ENCODE data around the gene NUTM2A. TPM values are rescaled to one million over a fixed set of nuclear protein-coding genes. Genes with fewer than 3 reads are reported as not detected.
"Not testable (repeated sequence)": the region's sequence is repeated elsewhere in the genome, so short reads cannot be mapped to it uniquely, and the experiment has no call there.

Gene NUTM2A
- total RNA-seq, 1 donor from 2014 or later = 3.7 TPM

DNA sequence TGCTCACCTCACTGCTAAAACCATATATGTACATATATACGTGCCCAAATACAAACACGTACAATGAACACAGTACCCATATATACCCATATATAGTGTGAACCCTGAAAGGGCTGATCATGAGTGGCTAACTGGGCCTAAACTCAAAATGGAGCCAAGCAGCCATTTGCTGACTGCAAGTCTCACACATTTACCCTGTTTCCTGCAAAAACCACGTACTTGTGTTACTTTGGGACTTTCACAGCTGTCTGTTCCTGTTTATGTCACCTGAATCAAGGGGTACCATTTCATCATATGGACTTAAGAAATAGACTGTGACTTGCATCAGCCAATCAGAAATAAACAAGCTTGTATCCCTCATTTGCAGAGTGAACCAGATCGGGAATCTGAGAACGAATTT lies 5.9 kb upstream of the NUTM2A start:
- H3K9me3 Mint-ChIP-seq; H3K27ac Mint-ChIP-seq (ENCODE audit: unreplicated experiment); DNase-seq (ENCODE audit: low read depth, low spot score); H3K4me3 Mint-ChIP-seq; H3K27me3 Mint-ChIP-seq (ENCODE audit: low read depth); H3K36me3 Mint-ChIP-seq (ENCODE audit: low read depth); H3K4me1 Mint-ChIP-seq: not testable (repeated sequence)

DNA sequence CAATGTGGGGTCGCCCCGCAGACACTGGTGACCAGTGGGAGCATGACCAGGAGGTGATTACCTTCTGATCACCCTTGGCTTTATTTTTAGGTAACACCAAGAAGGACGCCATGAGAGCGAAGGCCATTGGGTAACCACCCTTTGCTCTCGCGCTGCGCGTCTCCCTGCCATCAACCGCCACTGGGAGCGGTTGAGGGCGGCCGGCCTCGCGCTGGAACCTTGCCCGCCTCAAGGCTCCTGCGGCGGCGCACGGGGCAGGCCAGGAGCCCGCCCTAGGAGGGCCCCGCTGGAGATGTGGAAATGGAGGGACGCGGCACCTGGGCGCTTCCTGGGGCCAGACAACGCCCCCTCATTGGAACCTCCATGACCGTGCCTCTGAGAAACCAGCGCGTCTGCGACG lies 2.5 kb upstream of the NUTM2A start:
- H3K9me3 Mint-ChIP-seq; H3K27me3 Mint-ChIP-seq (ENCODE audit: low read depth); H3K36me3 Mint-ChIP-seq (ENCODE audit: low read depth); H3K4me3 Mint-ChIP-seq; H3K27ac Mint-ChIP-seq (ENCODE audit: unreplicated experiment); DNase-seq (ENCODE audit: low read depth, low spot score); H3K4me1 Mint-ChIP-seq: not testable (repeated sequence)

DNA sequence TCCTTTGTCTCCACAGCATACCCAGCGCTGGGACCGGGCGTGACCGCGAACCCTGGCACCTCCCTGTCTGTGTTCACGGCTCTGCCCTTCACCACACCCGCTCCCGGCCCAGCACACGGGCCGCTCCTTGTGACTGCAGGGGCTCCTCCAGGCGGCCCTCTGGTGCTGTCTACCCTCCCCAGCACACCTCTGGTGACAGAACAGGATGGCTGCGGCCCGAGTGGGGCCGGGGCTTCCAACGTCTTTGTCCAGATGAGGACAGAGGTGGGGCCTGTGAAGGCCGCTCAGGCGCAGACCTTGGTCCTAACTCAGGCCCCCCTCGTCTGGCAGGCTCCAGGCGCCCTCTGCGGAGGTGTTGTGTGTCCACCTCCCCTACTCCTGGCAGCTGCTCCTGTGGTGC lies 3.0 kb downstream of the NUTM2A start:
- not testable (repeated sequence) for H3K27ac Mint-ChIP-seq (ENCODE audit: unreplicated experiment); H3K36me3 Mint-ChIP-seq (ENCODE audit: low read depth); H3K4me3 Mint-ChIP-seq; H3K4me1 Mint-ChIP-seq; H3K9me3 Mint-ChIP-seq; H3K27me3 Mint-ChIP-seq (ENCODE audit: low read depth); DNase-seq (ENCODE audit: low read depth, low spot score)

DNA sequence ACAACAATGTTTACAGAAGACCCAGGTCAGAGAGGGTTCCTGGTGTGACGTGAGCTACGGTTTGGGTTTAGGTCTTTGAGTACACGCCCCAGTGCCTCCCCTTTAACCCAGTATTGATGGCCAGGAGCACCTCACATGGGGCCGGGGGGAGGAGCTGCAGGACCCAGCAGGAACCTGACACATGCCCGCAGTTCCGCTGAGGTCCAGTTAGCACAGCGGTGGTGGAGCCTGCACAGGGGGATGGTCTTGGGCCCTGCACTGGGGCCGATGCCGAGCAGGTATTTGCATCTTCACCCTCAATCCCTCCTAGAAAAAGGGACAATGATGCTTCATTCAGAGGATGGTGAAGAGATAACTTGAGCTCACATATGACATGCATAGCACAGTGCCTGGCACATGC lies 4.0 kb downstream of the NUTM2A start:
- not testable (repeated sequence) for H3K9me3 Mint-ChIP-seq; H3K4me1 Mint-ChIP-seq; H3K27me3 Mint-ChIP-seq (ENCODE audit: low read depth); DNase-seq (ENCODE audit: low read depth, low spot score); H3K36me3 Mint-ChIP-seq (ENCODE audit: low read depth); H3K4me3 Mint-ChIP-seq; H3K27ac Mint-ChIP-seq (ENCODE audit: unreplicated experiment)

DNA sequence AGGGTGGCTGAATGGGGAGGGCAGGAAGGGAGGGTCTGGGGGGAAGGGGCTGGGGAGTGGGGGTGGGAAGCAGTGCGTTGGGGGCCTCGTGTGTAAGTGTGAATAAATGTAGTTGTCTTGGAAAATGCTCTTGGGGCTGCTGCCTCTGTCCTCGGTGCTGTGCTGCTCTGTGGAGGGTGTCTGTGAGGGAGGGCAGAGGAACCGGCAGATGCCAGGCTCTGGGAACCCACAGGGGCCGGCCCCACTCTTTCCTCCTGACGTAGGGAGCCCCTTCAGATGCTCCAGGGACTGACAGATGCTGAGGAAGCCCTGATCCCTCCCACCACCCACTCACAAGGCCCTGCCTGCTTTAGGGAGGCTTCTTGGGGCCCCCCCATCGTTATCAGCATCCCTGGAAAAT lies 9.6 kb downstream of the NUTM2A start:
- DNase-seq (ENCODE audit: low read depth, low spot score); H3K27me3 Mint-ChIP-seq (ENCODE audit: low read depth); H3K4me1 Mint-ChIP-seq; H3K9me3 Mint-ChIP-seq; H3K27ac Mint-ChIP-seq (ENCODE audit: unreplicated experiment); H3K4me3 Mint-ChIP-seq; H3K36me3 Mint-ChIP-seq (ENCODE audit: low read depth): not testable (repeated sequence)

DNA sequence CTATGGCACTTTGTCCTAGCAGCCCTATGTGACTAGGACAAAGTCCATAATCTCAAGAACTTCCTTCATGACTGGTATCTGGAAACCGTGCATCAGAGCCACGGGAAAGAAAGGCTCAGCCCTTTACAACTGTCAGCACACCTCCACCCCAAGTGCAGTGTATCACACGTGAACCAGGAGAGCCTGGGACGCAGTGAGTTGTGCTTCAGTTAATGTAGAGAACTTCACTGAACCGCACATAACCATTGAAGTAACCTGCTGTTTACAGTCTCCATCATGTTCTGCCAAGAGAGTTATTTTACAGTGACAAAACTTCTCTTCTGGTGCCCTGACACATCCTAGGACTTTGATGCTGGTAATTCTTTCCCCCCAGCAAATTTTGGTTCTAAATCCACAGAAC lies 12.0 kb downstream of the NUTM2A start:
- not testable (repeated sequence) for H3K27me3 Mint-ChIP-seq (ENCODE audit: low read depth); DNase-seq (ENCODE audit: low read depth, low spot score); H3K4me1 Mint-ChIP-seq; H3K27ac Mint-ChIP-seq (ENCODE audit: unreplicated experiment); H3K4me3 Mint-ChIP-seq; H3K9me3 Mint-ChIP-seq; H3K36me3 Mint-ChIP-seq (ENCODE audit: low read depth)

DNA sequence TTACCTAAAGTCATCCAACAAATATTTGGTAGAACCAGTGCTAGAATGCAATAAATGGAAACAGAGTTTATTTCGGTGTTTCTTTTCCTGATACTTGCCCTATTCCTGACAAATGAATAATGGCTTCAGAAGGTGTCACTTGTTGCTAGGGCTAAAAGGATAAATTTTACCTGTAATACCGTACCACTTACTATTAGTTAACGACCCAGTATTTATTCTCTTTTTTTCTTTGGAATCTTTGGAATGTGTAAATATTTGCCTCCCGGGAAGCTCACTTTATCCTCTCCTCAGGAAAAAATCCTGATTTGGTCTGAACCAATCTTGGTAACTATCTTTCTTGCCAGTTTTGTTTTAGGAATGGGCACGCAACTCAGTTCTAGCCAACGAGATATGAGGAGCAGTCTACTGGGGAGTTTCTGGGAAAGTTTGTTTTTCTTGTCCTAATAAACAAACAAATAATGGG lies 14.1 kb downstream of the NUTM2A start:
- not testable (repeated sequence) for H3K9me3 Mint-ChIP-seq; H3K36me3 Mint-ChIP-seq (ENCODE audit: low read depth); H3K27ac Mint-ChIP-seq (ENCODE audit: unreplicated experiment); DNase-seq (ENCODE audit: low read depth, low spot score); H3K4me3 Mint-ChIP-seq; H3K27me3 Mint-ChIP-seq (ENCODE audit: low read depth); H3K4me1 Mint-ChIP-seq

- not testable (repeated sequence) for H3K4me3 Mint-ChIP-seq; H3K9me3 Mint-ChIP-seq; H3K27me3 Mint-ChIP-seq (ENCODE audit: low read depth); H3K27ac Mint-ChIP-seq (ENCODE audit: unreplicated experiment); H3K36me3 Mint-ChIP-seq (ENCODE audit: low read depth); DNase-seq (ENCODE audit: low read depth, low spot score); H3K4me1 Mint-ChIP-seq
Measured at GRCh38 chr10:87242192-87242591, 16.9 kb downstream of the NUTM2A start.

DNA sequence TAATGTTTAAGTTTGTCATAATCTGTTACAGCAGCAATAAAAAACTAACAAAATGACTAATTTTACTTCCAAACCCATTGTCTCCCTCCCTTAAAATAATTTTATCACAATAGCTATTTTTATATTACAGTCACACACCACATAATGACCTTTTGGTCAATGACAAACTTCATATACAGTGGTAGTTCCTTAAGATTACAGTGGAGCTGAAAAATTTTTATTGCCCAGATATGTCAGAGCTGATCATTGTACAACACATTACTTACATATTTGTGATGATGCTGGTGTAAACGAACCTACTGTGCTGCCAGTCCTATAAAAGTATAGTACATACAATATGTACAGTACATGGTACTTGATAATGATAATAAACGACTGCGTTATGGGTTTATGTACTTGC lies 22.1 kb downstream of the NUTM2A start:
- H3K27me3 Mint-ChIP-seq (ENCODE audit: low read depth); H3K36me3 Mint-ChIP-seq (ENCODE audit: low read depth); H3K4me3 Mint-ChIP-seq; H3K27ac Mint-ChIP-seq (ENCODE audit: unreplicated experiment); DNase-seq (ENCODE audit: low read depth, low spot score); H3K4me1 Mint-ChIP-seq; H3K9me3 Mint-ChIP-seq: not testable (repeated sequence)

- not testable (repeated sequence) for H3K9me3 Mint-ChIP-seq; H3K27me3 Mint-ChIP-seq (ENCODE audit: low read depth); H3K4me3 Mint-ChIP-seq; H3K4me1 Mint-ChIP-seq; H3K27ac Mint-ChIP-seq (ENCODE audit: unreplicated experiment); DNase-seq (ENCODE audit: low read depth, low spot score); H3K36me3 Mint-ChIP-seq (ENCODE audit: low read depth)
Measured at GRCh38 chr10:87248818-87249353, 23.6 kb downstream of the NUTM2A start.

DNA sequence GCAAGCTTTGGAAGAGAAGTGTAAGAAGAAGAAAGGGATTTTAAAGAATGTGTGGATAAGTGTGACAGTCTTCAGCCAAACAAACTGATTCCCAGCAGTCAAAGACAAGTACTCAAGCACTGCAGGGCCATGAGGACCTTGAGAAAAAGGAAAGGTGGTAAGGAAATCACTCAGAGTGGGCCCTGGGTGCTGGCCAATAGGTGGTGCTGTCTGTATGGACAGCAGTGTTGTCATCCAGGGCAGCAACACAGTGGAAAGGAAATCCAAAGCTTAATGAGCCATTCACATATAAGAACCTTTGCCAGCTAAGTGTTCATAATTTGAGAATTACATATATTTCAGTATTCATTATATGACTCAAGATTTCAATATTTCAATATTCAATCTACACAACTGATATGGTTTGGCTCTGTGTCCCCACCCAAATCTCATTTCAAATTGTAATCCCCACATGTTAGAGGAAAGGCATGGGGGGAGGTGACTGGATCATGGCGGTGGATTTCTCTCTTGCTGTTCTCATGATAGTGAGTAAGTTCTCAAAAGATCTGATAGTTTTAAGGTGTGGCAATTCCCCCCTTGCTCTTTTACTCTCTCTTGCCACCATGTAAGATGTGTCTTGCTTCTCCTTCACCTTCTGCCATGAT lies 55.6 kb downstream of the NUTM2A start:
- not testable (repeated sequence) for H3K36me3 Mint-ChIP-seq (ENCODE audit: low read depth); H3K27me3 Mint-ChIP-seq (ENCODE audit: low read depth); H3K27ac Mint-ChIP-seq (ENCODE audit: unreplicated experiment); DNase-seq (ENCODE audit: low read depth, low spot score); H3K4me1 Mint-ChIP-seq; H3K9me3 Mint-ChIP-seq; H3K4me3 Mint-ChIP-seq

Other genes starting within 250 kb of the NUTM2A start
- not detected in 2 replicates for gene FAM25A, start 205.2 kb upstream of the NUTM2A start, total RNA-seq
- 101 and 105 TPM in 2 replicates for gene GLUD1, start 130.6 kb upstream of the NUTM2A start, total RNA-seq
- 26.9 and 28.3 TPM in 2 replicates for gene SHLD2, start 130.2 kb upstream of the NUTM2A start, total RNA-seq
- gene NUTM2D, start 132.3 kb downstream of the NUTM2A start, total RNA-seq = 13.0 and 13.5 TPM in 2 replicates

All from neural crest cell (in vitro differentiated cells).